ENCODE measurements around the gene FBXL19. TPM values are rescaled to one million over a fixed set of nuclear protein-coding genes. Genes with fewer than 3 reads are reported as not detected.

Gene FBXL19
- total RNA-seq, 2 donors from 2014 or later: 12.6 to 13.2 TPM

DNA sequence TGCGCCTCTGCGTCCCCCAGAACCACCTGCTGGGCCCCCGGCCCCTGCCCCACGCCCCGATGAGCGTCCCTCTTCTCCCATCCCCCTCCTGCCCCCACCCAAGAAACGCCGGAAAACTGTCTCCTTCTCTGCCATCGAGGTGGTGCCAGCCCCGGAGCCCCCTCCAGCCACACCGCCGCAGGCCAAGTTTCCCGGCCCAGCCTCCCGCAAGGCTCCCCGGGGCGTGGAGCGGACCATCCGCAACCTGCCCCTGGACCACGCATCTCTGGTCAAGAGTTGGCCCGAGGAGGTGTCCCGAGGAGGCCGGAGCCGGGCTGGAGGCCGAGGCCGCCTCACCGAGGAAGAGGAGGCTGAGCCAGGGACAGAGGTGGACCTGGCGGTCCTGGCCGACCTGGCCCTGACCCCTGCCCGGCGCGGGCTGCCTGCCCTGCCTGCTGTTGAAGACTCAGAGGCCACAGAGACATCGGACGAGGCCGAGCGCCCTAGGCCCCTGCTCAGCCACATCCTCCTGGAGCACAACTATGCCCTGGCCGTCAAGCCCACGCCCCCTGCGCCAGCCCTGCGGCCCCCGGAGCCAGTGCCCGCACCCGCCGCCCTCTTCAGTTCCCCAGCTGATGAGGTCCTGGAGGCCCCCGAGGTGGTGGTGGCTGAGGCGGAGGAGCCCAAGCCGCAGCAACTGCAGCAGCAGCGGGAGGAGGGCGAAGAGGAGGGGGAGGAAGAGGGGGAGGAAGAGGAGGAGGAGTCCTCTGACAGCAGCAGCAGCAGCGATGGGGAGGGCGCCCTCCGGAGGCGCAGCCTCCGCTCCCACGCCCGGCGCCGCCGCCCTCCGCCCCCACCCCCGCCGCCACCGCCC, 56.0 kb downstream of the FBXL19 start:
- peaks cover 5% of the 10 kb centered on the region for H3K4me1 Mint-ChIP-seq
- no peak overlapping the region for H3K27ac Mint-ChIP-seq
- no peaks in the 10 kb centered on the region for H3K27me3 Mint-ChIP-seq
- DNase-seq (no peak), ATAC-seq (no peak)
- no peaks in the 10 kb centered on the region for H3K9me3 ChIP-seq (ENCODE audit: control insufficient read depth, low read length, poor library complexity, severe bottlenecking)
- peaks cover 13% of the 10 kb centered on the region for H3K36me3 Mint-ChIP-seq (ENCODE audit: low read depth)
- H3K4me3 Mint-ChIP-seq: no peak overlapping the region

DNA sequence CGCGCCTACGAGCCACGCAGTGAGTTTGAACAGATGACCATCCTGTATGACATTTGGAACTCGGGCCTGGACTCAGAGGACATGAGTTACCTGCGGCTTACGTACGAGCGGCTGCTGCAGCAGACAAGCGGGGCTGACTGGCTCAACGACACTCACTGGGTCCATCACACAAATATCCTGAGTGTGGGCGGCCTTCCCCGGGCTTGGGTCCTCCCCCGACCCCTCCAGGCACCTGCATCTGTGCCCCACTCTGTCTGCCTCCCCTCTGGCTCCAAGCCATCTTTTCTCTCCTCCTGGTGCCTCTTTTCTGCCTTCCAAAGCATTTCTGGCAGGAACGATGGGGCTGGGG, 56.6 kb downstream of the FBXL19 start:
- ATAC-seq: no peak
- Mint-ChIP-seq H3K4me3 (no peak overlapping the region), H3K27me3 (no peaks in the 10 kb centered on the region), H3K27ac (no peak overlapping the region), H3K4me1 (peaks cover 5% of the 10 kb centered on the region), H3K36me3 (ENCODE audit: low read depth) (peaks cover 13% of the 10 kb centered on the region)
- H3K9me3 ChIP-seq (ENCODE audit: control insufficient read depth, low read length, poor library complexity, severe bottlenecking): no peaks in the 10 kb centered on the region
- no peak for DNase-seq

DNA sequence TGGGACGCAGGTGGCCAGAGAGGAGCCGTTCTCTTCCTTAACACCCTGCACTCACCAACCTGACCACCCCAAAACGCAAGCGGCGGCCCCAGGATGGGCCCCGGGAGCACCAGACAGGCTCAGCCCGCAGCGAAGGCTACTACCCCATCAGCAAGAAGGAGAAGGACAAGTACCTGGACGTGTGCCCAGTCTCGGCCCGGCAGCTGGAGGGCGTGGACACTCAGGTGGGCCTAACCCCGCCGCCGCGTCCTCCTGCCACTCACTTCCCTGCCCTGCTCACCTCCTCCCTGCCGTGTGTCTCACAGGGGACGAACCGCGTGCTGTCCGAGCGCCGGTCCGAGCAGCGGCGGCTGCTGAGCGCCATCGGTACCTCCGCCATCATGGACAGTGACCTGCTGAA, 57.1 kb downstream of the FBXL19 start:
- H3K27me3 Mint-ChIP-seq: no peaks in the 10 kb centered on the region
- peaks cover 13% of the 10 kb centered on the region for H3K36me3 Mint-ChIP-seq (ENCODE audit: low read depth)
- H3K9me3 ChIP-seq (ENCODE audit: control insufficient read depth, low read length, poor library complexity, severe bottlenecking): no peaks in the 10 kb centered on the region
- H3K4me1 Mint-ChIP-seq: peaks cover 5% of the 10 kb centered on the region
- H3K4me3 Mint-ChIP-seq: no peak overlapping the region
- DNase-seq (no peak), ATAC-seq (no peak)
- no peak overlapping the region for H3K27ac Mint-ChIP-seq

DNA sequence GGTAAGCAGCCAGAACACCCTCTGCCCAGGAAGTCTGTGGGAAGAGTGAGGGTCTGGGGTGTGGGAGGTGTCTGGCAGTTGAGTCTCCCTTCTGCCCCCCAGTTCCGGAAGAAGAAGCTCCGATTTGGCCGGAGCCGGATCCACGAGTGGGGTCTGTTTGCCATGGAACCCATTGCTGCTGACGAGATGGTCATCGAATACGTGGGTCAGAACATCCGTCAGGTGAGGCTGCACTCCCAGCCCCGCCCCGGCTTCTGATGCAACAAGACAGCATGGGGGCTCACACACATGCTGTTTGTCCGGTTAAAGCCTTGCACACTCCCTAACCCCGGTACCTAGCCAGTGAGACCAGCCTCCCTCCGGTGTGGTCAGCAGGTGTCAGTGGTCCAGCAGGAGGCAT, 57.6 kb downstream of the FBXL19 start:
- peaks cover 11% of the 10 kb centered on the region for H3K36me3 Mint-ChIP-seq (ENCODE audit: low read depth)
- H3K4me1 Mint-ChIP-seq: peaks cover 5% of the 10 kb centered on the region

DNA sequence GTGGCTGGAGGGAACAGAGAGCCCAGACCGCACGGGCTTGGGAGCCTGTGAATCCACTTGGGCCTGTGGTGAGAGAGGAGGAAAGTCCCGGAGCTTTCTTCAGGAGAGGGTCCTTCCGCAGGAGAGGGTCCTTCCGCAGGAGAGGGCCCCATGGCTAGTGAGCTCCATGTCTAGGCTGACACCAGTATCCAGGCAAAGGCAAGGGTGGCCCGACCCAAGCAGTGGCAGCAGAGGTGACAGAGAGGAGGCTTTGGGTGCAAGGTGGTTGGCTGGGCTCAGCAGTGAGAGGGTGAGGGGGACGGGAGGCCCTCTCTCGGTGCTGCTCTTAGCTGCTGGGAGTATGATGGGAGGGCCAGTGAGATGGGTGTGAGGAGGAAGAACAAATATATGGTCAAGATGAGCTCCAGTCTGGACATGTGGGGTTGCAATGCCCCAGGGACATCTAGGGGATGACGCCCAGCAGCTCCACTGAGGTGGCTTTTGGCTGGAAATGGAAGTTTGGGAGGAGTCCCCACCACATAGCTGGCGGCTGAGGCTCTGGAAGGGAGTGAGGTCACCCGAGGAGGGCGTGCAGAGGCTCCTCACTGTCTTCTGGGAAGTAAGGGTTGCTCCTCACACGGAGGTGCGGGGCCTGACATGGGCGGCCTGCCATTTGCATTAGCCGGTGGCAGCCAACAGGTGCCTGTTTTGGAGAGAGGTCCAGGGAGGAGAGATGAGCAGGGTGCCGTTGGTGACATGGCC, 59.3 kb downstream of the FBXL19 start:
- H3K27me3 Mint-ChIP-seq: no peaks in the 10 kb centered on the region
- no peak overlapping the region for H3K27ac Mint-ChIP-seq
- ATAC-seq (no peak), DNase-seq (no peak)
- H3K9me3 ChIP-seq (ENCODE audit: control insufficient read depth, low read length, poor library complexity, severe bottlenecking): no peaks in the 10 kb centered on the region
- H3K4me3 Mint-ChIP-seq: no peak overlapping the region
- peaks cover 11% of the 10 kb centered on the region for H3K36me3 Mint-ChIP-seq (ENCODE audit: low read depth)
- peaks cover 5% of the 10 kb centered on the region for H3K4me1 Mint-ChIP-seq

More for the DNA sequence above, 57.6 kb downstream of the FBXL19 start:
- Mint-ChIP-seq H3K27ac (no peak overlapping the region), H3K27me3 (no peaks in the 10 kb centered on the region), H3K4me3 (no peak overlapping the region)
- no peaks in the 10 kb centered on the region for H3K9me3 ChIP-seq (ENCODE audit: control insufficient read depth, low read length, poor library complexity, severe bottlenecking)
- DNase-seq (no peak), ATAC-seq (no peak)

DNA sequence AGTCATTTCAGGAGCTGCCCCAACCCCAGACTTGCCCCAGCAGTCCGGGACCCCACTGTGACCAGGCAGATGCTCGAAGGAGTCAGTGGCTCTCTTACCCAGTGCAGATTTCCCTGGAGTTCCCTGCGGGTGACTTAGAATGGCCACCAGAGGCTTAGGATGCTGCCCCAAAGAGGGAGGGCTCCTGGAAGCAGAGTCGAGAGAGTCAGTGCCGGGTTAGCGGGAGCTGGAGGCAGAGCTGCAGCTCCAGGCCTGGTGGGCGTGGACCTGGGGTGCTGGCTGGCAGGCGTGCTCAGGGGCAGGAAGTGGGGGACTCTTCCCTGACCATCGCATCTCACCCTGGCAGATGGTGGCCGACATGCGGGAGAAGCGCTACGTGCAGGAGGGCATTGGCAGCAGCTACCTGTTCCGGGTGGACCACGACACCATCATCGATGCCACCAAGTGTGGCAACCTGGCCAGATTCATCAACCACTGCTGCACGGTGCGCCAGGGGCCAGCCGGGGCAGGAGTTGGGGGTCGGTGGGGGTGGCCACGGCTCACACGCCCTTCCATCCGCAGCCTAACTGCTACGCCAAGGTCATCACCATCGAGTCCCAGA, 60.0 kb downstream of the FBXL19 start:
- ATAC-seq (no peak), DNase-seq (no peak)
- Mint-ChIP-seq H3K4me1 (peaks cover 5% of the 10 kb centered on the region), H3K36me3 (ENCODE audit: low read depth) (peaks cover 11% of the 10 kb centered on the region), H3K27ac (no peak overlapping the region), H3K4me3 (no peak overlapping the region), H3K27me3 (no peaks in the 10 kb centered on the region)
- H3K9me3 ChIP-seq (ENCODE audit: control insufficient read depth, low read length, poor library complexity, severe bottlenecking): no peaks in the 10 kb centered on the region

DNA sequence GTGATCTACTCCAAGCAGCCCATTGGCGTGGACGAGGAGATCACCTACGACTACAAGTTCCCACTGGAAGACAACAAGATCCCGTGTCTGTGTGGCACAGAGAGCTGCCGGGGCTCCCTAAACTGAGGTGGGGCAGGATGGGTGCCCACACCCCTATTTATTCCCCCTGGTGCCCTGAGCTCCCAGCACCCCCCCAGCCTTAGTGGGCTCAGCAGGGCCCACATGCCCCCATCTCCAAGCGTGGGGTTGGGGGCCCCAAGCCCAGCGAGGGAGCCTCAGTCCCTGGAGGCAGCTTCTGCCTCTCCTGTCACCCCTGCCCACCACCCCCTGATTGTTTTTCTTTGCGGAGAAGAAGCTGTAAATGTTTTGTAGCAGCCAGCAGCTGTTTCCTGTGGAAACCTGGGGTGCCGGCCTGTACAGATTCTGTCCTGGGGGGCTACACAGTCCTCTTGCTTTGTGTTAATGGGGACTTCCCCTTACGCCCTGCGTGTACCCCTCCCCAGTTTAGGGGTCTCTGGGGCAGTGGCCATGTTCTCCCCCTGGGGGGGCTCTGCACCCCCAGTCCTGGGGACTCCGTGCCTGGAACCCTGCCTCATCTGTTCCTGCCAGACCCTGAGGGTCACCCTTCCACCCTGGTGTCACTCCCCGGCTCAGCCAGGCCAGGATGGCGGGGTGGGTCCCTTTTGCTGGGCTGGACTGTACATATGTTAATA, 60.7 kb downstream of the FBXL19 start:
- Mint-ChIP-seq H3K27ac (peak overlapping the region; percentile 34), H3K4me3 (no peak overlapping the region), H3K36me3 (ENCODE audit: low read depth) (peaks cover 11% of the 10 kb centered on the region), H3K27me3 (no peaks in the 10 kb centered on the region), H3K4me1 (peaks cover 5% of the 10 kb centered on the region)
- no peaks in the 10 kb centered on the region for H3K9me3 ChIP-seq (ENCODE audit: control insufficient read depth, low read length, poor library complexity, severe bottlenecking)
- ATAC-seq (no peak), DNase-seq (no peak)

DNA sequence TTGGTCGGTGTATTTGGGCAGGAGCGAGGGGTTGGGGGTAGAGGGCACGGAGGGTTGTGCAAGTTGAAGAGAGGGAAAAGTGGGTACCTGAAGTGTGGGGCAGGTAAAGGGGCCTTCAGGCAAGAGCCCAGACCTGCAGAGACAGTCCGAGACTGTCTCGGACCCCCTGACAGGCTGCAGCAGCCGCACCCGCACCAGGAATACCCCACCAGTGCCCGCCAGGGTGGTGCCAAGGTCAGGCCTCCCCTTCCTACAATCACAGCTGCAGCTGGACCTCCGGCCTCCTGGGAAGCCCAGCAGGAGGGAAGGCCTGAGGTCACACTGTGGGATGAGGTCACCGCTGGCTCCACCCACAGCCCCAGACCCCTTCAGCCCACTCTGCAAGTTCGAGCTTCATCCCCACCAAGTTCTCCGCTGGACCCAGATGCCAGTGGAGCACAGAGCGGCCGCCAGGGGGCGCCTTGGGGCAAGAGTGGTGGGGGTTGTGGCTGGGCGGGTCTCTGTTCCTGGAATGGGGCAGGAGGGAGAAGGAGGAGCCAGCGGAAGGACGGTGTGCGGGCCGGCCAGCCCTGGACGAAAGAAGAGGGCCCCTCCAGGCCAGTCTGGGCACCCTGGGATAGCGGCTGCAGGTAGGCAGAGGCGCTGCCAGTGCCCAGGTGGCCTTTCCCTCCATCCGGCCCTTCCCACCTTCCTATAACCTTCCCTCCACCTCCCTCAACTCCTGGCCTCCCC, 61.5 kb downstream of the FBXL19 start, which contains the start of gene HSD3B7:
Gene HSD3B7, plus strand, starts transcription at position 539 of the 732 bp plus-strand sequence. CDS start 452 bp downstream, outside the sequence.
- Mint-ChIP-seq H3K27me3 (no peaks in the 10 kb centered on the region), H3K4me3 (no peak within 1 kb of the TSS), H3K36me3 (ENCODE audit: low read depth) (peaks cover 11% of the 10 kb centered on the region), H3K4me1 (peaks cover 5% of the 10 kb centered on the region), H3K27ac (peak within 1 kb of the TSS; percentile 34)
- peak; percentile 79 for ATAC-seq
- peak; percentile 65 to 81 (median 79) for DNase-seq
- no peaks in the 10 kb centered on the region for H3K9me3 ChIP-seq (ENCODE audit: control insufficient read depth, low read length, poor library complexity, severe bottlenecking)

DNA sequence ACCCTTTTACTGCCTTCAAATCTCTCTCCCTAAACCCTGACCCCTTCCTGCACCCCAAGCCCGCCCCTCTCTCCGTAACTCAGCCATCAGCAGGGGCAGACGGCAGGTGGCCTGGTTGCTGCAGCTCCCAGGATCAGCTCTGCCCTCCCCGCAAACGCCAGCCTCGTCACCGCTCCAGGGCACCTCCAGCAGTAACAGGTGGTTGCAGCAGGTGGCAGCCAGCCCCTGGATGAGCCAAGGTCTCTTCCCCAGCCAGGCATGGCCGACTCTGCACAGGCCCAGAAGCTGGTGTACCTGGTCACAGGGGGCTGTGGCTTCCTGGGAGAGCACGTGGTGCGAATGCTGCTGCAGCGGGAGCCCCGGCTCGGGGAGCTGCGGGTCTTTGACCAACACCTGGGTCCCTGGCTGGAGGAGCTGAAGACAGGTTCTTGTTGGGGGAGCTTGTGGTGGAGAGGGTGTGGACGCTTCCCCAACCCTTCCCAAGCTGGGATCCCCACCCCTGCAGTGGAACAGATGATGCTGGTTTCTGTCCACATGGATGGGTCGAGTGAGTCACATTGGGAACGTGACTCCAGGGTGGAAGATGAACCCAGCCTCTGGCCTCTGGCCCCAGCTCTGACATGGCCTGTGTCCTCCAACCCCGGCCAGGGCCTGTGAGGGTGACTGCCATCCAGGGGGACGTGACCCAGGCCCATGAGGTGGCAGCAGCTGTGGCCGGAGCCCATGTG, 62.2 kb downstream of the FBXL19 start:
- no peaks in the 10 kb centered on the region for H3K9me3 ChIP-seq (ENCODE audit: control insufficient read depth, low read length, poor library complexity, severe bottlenecking)
- peak; percentile 25 for ATAC-seq
- Mint-ChIP-seq H3K4me3 (no peak overlapping the region), H3K4me1 (peaks cover 2% of the 10 kb centered on the region), H3K36me3 (ENCODE audit: low read depth) (peaks cover 9% of the 10 kb centered on the region), H3K27ac (no peak overlapping the region), H3K27me3 (no peaks in the 10 kb centered on the region)
- no peak for DNase-seq

DNA sequence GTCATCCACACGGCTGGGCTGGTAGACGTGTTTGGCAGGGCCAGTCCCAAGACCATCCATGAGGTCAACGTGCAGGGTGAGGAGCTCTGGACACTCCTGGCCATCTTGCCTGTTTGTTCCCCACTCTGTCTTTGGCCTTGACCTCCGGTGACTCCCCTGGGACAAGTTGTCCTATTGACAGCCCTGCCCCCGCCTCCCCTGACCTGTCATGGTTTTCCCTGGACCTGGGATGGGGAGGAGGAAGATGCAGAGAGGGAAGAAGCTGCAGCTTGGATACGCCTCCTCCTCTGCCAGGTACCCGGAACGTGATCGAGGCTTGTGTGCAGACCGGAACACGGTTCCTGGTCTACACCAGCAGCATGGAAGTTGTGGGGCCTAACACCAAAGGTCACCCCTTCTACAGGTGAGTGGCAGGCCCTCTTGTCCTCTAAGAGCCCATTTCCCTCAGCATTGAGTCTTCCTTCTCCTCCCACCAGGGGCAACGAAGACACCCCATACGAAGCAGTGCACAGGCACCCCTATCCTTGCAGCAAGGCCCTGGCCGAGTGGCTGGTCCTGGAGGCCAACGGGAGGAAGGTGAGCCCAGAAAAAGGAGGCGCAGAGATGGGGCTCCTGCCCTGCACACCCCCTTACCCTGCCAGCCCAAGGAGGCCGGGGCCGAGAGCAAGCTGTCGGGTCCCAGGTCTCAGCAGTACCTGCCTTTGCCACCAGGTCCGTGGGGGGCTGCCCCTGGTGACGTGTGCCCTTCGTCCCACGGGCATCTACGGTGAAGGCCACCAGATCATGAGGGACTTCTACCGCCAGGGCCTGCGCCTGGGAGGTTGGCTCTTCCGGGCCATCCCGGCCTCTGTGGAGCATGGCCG, 63.0 kb downstream of the FBXL19 start:
- Mint-ChIP-seq H3K4me3 (peak overlapping the region; percentile 21), H3K36me3 (ENCODE audit: low read depth) (peaks cover 7% of the 10 kb centered on the region), H3K4me1 (peaks cover 4% of the 10 kb centered on the region), H3K27ac (no peak overlapping the region), H3K27me3 (no peaks in the 10 kb centered on the region)
- ATAC-seq (no peak), DNase-seq (no peak)
- H3K9me3 ChIP-seq (ENCODE audit: control insufficient read depth, low read length, poor library complexity, severe bottlenecking): no peaks in the 10 kb centered on the region

- DNase-seq: no peak
- no peak for ATAC-seq
- H3K4me1 Mint-ChIP-seq: peaks cover 4% of the 10 kb centered on the region
- no peaks in the 10 kb centered on the region for H3K27me3 Mint-ChIP-seq
- peaks cover 4% of the 10 kb centered on the region for H3K36me3 Mint-ChIP-seq (ENCODE audit: low read depth)
- H3K27ac Mint-ChIP-seq: no peak overlapping the region
- H3K4me3 Mint-ChIP-seq: no peak overlapping the region
- no peaks in the 10 kb centered on the region for H3K9me3 ChIP-seq (ENCODE audit: control insufficient read depth, low read length, poor library complexity, severe bottlenecking)
Observed at GRCh38 chr16:30987581-30988190, 64.3 kb downstream of the FBXL19 start.

Data from T-helper 17 cell (primary cell).